Ovary (tissue), 3 donors: ENCODE data around the gene CCDC120.

ENCODE experiments used
- POLR2A ChIP-seq: fragments of 450-650 bp; IDR thresholded peaks from one replicate; pipeline ENCODE4 v1.6.1; 2017; ENCODE audit warnings: antibody characterized with exemption, mild to moderate bottlenecking, moderate library complexity
- TF ChIP-seq, protein P1 (sequence below), 3 donors: fragments of 450-650 bp in 2 of 3; fragments of 200-600 bp in 1 of 3; IDR thresholded peaks; one replicate each; pipeline versions ENCODE4 v1.5.1 to v1.8.0; 2016 to 2022; ENCODE audit warnings: antibody characterized with exemption in 3 of 3, mild to moderate bottlenecking in 1 of 3
- donor health status: DM: no; HTN: no; CAD: no.

DNA sequence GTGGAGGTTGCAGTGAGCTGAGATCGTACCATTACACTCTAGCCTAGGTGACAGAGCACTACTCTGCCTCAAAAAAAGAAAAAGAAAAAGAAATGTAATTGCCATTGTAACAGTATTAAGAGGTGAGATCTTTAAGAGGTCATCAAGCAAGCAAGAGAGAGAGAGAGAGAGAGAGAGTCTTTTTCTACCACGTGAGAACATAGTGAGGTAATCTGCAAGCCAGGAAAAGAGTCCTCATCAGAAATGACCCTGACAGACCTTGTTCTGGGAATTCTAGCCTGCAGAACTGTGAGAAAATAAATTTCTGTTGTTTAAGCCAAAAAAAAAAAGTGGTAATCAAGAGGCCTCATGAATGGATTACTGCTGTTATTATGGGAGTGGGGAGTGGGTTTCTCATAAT, 49.8 kb downstream of the CCDC120 start:
- TF ChIP-seq, protein P1, sequence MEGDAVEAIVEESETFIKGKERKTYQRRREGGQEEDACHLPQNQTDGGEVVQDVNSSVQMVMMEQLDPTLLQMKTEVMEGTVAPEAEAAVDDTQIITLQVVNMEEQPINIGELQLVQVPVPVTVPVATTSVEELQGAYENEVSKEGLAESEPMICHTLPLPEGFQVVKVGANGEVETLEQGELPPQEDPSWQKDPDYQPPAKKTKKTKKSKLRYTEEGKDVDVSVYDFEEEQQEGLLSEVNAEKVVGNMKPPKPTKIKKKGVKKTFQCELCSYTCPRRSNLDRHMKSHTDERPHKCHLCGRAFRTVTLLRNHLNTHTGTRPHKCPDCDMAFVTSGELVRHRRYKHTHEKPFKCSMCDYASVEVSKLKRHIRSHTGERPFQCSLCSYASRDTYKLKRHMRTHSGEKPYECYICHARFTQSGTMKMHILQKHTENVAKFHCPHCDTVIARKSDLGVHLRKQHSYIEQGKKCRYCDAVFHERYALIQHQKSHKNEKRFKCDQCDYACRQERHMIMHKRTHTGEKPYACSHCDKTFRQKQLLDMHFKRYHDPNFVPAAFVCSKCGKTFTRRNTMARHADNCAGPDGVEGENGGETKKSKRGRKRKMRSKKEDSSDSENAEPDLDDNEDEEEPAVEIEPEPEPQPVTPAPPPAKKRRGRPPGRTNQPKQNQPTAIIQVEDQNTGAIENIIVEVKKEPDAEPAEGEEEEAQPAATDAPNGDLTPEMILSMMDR (IDR thresholded peaks at IDR 0.05): no peak
- no peak for TF ChIP-seq POLR2A
